HG02610 (cell line): ENCODE results near the gene RNF114.
"Not testable (repeated sequence)": the region's sequence is repeated elsewhere in the genome, so short reads cannot be mapped to it uniquely, and the experiment has no call there.

Experiments
- ATAC-seq: cut with Tn5 transposase; IDR thresholded peaks from one replicate; pipeline ENCODE4 v1.9.1; 2021; ENCODE audit warnings: mild to moderate bottlenecking, moderate library complexity; ENCODE audit not compliant: unreplicated experiment

RNF114 gene, protein sequence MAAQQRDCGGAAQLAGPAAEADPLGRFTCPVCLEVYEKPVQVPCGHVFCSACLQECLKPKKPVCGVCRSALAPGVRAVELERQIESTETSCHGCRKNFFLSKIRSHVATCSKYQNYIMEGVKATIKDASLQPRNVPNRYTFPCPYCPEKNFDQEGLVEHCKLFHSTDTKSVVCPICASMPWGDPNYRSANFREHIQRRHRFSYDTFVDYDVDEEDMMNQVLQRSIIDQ

DNA sequence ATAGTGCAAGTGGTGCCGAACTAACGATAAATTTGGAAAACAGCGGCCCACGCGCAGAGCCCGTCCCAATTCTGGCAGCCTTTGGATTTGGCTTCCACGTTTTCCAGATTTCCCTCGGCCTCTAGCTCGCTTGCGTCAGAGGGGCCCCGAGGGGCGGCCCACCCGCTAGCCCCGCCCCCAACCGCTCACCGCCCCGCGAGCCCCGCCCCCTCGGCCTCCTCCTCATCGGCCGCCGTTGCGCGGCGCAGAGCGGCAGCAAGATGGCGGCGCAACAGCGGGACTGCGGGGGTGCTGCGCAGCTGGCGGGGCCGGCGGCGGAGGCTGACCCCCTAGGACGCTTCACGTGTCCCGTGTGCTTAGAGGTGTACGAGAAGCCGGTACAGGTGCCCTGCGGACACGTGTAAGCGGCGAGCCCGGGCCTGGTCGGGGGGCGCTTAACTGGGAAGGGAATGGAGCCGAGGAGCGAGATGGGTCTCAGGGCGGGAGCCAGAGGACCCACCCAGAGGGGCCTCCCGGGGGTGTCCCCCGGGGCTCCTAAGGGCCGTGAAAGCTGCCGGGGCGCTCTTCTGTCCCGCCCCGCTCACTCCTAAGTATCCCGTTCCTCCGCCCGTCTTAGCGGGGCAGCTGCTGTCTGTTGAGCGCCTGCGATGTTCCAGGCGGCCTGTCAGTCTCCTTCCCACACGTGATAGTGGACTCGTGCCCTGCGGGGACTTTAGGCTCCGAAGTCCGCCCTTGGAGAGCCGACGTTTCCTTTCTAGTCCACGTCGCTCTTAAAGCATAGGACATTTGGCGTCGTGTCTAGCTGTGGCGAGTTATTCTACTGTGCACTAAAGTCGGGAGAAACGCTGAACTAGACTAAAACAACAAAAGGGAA, at the start of gene RNF114:
TSS of gene RNF114 (plus strand) at position 245 of the 874 bp plus-strand sequence. CDS start at position 261, 16 bp downstream.
- ATAC-seq, result no peak

DNA sequence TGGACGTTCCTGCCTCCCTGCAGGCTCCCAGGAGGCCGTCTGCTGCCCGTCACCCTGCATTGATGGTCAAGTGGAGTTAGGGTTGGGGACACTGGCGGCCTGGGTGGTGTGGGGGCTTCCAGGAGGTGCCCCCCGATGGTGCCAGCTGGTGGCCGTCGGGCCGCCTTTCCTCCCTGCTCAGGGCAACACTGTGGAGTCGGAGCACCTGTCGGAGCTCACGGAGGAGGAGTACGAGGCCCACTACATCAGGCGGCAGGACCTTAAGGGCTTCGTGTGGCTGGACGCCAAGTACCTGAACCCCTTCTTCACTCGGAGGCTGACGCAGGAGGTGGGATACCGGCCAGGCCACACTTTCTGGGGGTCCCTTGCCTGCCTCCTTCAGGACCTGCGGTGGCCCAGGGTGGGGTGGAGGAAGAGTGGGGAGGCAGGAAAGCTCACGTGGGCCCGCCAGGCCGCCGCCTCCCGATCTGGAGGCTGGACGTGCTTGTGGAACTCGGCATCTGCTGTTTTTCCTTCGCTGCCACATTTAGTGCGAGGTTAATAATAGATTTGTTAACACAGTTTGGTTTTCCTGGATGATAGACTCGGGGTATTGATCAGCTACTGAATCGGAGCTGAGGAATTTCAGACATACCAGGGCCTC, 49.5 kb upstream of the RNF114 start:
- ATAC-seq, result no peak

DNA sequence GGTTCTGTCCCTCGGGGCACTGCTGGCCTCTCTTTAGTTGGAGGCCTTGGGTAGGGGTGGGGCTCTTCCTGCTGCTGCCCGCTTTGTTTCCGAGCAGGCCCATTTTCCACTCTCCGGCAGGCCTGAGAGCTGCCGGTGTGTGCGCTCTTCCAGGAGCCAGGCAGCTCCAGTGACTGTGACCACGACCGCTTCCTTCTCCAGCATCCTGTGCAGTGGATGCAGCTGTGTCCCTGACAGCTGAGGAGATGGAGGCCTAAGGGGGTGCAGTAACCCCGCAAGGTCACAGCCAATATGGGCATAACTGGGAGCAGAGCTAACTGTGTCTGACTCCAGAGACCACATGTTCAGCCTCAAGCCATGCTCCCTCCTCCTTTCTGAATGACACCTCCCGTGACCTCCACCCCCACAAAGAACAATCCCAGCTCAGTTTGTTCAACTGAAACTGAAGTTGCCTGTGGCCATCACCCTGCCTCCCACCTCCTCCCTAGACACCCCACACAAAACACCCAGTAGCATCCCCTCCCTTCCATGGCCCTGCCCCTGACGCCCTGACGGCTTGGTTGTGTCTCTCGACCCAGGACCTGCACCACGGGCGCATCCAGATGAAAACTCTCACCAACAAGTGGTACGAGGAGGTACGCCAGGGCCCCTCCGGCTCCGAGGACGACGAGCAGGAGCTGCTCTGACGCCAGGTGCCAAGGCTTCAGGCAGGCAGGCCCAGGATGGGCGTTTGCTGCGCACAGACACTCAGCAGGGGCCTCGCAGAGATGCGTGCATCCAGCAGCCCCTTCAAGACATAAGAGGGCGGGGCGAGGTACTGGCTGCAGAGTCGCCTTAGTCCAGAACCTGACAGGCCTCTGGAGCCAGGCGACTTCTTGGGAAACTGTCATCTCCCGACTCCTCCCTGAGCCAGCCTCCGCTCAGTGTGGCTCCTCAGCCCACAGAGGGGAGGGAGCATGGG, 48.7 kb upstream of the RNF114 start:
- ATAC-seq, result no peak

DNA sequence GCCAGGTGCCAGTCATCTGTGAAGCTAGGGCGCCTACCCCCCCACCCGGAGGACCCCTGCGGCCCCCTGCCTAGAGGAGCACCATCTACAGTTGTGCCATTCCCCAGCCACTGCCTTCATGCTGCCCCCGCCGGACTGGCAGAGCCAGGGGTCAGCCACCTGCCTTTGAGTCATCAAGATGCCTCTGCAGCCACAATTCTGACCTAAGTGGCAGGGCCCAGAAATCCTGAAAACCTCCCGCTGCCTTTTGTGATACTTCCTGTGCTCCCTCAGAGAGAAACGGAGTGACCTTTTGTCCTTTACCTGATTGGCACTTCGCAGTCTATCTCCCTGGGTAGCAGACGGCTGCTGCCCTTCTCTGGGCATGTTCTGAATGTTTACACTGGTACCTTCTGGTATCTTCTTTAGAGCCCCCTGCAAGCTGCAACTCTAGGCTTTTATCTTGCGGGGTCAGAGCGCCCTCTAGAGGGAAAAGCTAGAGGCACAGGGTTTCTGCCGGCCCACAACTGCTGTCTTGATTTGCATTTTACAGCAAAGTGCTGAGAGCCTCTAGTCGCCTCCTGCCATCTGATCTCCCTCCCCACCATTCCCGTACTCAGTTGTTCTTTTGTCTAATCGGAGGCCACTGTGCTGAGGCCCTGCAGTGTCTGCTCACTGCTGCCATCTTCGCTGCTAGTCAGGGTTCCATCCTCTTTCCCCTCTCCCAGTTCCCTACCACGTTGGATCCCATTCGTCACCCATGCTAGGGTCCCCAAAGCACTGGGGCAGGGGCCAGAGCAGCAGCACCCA, 47.8 kb upstream of the RNF114 start:
- no peak for ATAC-seq

DNA sequence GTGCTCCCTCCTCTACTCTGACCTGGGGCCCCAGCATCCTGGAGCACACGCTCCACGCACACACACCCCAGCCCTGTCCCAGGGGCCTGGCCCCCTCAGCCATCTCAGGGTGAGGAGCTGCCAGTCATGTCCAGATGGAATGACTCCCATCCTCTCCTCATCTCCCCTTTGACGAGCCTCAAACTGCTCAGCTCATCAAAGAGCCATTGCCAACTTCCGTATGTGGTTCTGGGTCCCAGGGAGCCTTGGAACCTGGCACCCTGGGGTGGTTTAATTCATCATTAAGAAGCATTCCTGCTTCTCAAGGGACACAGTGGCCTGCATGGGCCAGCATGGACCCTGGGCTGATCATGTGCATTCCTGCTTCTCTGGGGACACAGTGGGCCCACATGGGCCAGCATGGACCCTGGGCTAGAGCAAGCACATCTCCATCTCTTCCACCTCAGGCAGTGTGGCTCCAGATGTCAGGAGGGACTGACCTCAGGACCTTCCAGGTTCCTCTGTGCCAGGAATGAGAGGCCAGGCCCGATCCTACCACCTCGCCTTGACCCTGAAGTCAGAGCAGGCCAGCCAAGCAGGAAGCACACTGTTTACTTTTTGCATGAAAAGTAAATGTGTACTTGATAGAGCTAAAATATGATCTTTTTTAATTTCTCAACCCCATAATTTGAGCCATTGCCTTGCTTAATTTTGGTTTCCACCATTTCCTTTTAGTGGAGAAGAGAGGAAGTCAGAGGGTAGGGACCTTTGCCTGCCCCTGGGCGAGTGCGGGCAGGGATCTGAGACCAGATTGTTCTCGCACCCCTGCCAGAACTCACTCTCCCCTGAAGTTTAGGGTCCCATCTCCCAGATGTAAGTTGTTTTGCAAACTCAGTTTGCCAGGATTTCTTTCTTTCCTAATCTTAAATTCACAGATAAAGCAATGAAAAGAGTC, 46.9 kb upstream of the RNF114 start:
- ATAC-seq, result no peak

DNA sequence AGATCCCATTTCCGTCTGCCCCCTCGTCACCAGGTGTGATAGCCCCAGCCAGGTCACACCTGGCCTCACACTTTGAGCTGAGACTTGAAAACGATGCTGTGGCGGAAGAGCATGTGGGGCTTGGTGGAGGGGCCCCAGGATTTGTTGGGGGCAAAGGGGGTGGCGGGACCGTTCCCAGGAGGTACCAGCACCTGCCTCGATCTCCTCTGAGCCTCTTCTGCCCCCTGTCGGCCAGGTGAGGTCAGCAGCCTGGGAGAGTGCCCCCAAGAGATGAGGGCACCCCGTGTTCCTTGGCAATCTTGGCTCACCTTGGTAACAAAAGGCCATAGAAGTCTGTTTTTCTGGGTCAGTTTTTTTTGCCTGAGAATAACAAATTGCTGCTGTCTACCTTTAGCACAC, 46.3 kb upstream of the RNF114 start:
- no peak for ATAC-seq

DNA sequence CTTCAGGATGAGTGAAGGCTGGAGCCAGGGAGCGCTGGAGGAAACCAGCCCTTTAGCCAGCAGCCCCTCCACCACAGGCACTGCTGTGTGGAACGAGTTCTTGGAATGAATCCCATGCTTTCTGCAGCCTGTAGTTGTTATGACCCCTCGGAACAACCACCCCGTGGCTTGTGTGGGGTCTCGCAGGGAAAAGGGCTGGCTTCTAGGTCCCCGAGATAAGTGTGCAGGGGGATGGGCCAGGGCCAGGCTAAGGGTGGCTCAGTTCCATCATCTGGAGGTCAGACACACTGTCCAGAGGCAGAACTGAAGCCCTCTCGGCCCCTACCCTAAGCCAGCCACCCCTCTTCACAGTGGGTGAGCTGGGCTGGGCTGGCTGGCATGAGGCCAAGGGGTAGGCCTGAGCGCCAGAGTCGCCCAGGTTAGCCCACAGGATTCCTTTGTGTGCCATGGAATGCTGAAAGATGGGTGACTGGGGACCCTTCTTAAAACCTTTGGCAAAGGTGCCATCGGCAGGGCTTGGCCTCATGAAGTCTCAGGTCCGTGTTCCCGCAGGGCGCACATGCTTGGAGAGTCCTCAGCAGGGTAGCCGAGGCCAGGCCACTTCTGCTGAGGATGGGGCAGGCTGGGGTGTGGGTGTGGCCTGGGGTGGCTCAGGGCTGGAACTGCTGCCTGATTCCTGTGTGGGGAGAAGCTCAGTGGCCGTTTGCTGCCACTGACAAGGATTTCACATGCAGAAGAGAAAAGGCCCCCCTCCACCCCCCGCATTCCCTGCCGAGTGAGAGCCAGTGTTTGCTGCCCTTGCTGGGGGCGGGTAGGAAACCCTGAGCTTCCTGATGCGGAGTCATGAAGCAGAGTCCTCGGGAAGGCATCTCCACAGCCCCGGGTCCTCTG, 45.5 kb upstream of the RNF114 start:
- no peak for ATAC-seq

DNA sequence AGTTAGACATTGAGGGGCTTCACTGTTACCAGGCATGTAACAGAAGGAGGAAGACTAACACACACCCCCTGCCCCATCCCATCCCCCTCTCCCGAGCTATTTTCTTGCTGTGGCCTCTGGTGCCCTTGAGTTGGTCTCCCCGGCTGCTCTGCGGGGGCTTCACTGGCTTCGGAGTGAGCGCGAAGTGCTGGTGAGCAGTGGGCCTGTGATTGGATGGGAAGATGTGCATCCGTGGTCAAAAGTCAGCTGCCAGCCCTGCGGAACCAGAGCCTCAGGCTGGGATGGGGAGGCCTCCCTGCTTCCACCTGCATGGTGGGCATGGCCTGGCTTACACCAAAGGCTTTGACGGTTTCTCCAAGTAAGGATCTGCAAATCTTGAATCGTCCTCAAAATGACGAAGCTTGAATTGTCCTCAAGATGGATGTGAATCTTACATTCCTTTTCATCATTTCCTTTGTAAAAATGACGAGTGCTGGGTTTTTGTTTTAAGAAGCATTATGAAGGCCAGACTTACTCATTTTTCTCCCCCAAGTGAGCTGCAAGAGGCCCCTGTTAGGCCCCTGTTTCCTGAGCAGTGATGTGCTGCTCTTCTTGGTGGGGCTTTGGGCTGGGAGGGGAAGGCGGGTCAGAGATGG, 44.6 kb upstream of the RNF114 start:
- no peak for ATAC-seq

DNA sequence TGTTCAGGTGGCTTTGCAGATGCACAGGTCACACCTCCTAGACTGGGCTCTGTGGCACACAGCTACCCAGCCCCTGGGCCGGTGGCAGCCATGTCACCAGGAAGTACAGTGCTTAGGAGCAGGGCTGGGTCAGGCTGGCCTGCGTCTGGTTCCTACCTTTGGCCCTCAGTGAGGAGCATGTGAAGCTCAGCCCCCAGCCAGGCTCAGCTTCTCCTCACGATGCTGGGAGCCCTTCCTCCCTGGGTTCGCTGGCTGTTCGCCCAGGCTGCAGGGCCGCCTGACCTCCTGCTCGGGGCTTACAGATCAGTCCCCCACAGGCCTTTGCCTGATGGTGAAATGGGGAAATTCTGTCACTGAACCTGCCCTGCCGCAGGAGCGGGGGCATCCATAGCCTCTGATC, 43.9 kb upstream of the RNF114 start:
- ATAC-seq, result no peak

DNA sequence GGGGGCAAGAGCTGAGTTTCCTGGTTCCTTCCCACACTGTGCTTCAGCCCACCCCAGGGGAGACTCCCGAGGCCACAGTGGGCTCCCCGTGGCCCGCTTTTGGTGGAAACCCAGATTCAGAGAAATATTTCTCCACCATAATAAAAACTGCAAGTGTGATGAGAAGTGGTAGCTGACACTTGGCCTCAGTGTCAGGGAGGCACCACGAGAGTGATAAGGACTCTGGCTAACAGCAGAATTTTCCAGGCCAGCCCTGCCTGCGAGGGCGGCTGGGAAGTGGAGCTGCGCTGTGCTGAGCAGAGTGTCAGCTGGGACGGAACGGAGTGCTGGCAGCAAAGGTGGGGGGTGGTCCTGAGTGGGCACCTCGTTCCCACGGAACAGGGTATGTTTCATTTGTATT, 43.4 kb upstream of the RNF114 start:
- ATAC-seq, result no peak

DNA sequence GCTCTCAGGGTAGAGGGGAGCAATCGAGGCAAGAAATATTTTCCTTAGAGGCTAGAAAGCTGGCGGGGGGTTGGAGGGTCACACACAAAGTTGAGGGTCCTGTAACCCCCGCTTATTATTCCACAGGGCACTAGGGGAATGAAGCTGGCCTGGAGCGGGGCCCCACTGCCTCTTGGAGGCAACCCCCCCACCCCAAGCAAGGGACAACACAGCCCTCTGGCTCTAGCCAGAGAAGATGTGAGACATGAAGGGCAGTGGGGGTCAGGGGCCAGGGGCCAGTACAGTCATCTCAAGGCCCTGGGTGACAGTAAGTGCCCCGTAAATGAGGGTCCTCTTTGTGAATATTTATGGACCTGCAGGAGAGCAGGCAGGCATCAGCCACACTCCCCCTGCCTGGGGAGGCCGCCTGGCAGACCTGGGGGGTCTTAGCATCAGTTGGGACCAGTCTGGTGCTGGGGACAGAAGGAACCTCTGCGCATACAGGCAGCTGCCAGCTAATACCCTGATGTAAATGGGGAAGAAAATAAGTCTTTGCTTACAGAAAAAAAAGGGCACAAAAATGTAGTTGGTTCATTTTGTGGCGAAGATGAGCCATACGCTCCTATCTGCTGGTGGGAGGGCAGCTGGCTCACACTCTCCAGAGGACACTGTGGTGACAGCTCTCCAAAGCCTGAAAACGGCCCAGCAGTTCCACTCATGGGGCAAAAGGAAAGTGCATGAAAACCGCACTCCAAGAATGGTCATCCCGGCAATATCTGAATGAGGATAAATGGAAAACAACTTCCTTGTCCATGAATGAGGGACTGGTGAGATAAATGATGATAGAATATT, 42.7 kb upstream of the RNF114 start:
- ATAC-seq, result no peak

DNA sequence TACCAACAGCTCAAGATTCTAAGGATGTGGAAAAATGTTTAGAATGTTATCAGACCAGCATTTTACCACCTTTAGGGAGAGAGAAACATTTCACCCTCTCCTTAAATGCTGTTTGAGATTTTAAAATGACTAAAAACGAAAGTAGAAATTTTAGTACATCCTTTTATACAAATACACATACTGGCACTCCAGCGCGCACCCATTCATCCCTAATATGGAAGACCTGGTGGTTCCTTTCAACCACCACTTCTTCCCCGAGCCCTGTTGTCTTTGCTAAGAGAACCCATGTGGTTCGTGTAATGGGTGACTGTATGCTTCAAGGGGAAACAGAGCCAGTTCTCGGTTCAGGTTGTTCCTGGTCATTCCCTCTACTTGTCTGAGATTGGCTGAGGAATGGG, 42.1 kb upstream of the RNF114 start:
- ATAC-seq, result no peak

DNA sequence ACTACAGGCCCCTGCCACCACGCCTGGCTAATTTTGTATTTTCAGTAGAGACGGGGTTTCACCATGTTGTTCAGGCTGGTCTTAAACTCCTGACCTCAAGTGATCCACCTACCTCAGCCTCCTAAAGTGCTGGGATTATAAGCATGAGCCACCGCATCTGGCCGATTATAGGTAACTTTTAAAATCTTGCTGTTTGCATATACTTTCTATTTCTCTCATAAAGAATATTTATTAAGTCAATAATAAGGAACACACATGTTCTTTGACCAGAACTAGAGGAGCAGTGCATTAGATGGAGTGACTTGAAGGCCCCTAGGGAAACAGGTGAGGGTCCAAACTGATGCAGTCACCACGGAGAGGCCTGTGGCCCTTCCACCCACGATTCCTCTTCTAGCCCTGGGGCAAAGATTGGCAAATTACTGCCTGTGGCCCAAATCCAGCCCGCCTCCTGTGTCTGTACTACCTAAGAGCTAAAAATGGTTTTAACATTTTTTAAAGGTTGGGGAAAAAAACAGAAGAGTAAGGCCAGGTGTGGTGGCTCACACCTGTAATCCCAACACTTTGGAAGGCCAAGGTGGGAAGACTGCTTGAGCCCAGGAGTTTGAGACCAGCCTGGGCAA, 40.6 kb upstream of the RNF114 start:
- ATAC-seq, result not testable (repeated sequence)

DNA sequence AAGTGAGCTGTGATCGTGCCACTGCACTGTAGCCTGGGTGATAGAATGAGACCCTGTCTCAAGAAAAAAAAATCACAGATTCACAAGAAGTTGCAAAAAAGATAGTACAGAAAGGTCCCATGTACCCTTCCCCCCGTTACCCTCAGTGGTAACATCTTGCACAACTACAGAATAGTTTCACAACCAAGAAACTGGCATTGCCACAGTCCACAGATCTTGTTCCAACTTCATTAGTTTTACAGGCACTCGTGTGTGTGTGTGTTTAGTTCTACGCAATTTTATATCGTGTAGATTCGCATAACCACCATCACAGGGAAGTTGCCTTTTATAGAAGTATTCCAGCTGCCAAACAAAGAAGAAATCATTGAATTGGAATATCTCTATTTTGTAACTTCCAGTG, 40.0 kb upstream of the RNF114 start:
- ATAC-seq, result no peak

DNA sequence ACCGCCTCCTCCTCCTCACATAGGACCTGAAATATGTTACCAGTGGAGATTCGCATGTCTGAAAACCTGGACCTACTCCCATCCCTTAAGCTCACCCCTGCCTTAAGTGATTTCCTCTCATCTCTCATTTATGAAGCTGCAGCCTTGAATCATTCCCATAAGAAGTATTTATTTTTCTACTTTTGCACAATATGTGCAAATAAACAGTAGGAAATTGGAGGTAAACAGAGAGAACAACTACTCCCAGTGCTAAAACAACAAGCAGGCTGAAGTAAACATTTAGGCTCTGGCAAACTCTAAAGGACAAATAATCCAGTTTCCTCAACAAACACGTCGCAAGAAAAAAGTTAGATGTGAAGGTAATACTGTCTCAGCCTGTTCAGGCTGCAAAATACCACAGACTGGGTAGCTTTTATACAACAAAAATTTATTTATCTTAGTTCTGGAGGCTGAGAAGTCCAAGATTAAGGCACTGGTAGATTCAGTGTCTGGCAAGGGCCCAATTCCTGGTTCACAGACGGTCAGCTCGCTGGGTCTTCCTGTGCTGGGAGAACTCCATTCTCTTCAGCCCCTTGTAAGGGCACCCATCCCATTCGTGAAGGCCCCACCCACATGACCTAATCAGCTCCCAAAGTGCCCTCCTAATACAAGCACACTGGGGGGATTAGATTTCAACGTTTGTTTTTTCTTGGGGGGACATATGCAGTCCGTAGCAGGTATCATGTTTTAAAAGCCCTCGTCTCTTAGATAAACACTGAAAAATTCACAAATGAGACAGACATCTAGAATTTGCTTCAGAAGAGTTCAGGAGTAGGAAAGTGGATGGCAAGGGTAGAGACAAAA, 36.4 kb upstream of the RNF114 start:
- ATAC-seq, result no peak
